Neuronal stem cell (in vitro differentiated cells): ENCODE results near the gene SOAT2.

Experiments used
- DNase-seq: peaks from one replicate; pipeline ENCODE4 v3.0.0-alpha.2; 2013; ENCODE audit warnings: low spot score
- H2AFZ ChIP-seq: one replicate; pipeline ENCODE4 v1.6.1; 2013; ENCODE audit warnings: mild to moderate bottlenecking, low read length, inconsistent platforms
- H2AK5ac ChIP-seq: 2 replicates; pipeline ENCODE4 v1.6.1; 2013; ENCODE audit warnings: low read depth, mild to moderate bottlenecking, inconsistent platforms, low read length, moderate library complexity, mixed read lengths
- H2BK120ac ChIP-seq: 2 replicates; pipeline ENCODE4 v1.6.1; 2013; ENCODE audit warnings: low read depth, mild to moderate bottlenecking, inconsistent platforms, low read length, moderate library complexity, mixed read lengths
- H2BK12ac ChIP-seq: one replicate; pipeline ENCODE4 v1.6.1; 2013; ENCODE audit warnings: low read length, inconsistent platforms
- H2BK15ac ChIP-seq: 2 replicates; pipeline ENCODE4 v1.6.1; 2013; ENCODE audit warnings: mild to moderate bottlenecking, low read length, inconsistent platforms, mixed read lengths
- H2BK5ac ChIP-seq: one replicate; pipeline ENCODE4 v1.6.1; 2013; ENCODE audit warnings: inconsistent platforms, mild to moderate bottlenecking, low read length, moderate library complexity
- H3K14ac ChIP-seq: one replicate; pipeline ENCODE4 v1.6.1; 2013; ENCODE audit warnings: low read length, inconsistent platforms
- H3K18ac ChIP-seq: 2 replicates; pipeline ENCODE4 v1.6.1; 2013; ENCODE audit warnings: low read length, inconsistent platforms
- H3K23ac ChIP-seq: 2 replicates; pipeline ENCODE4 v1.6.1; 2013; ENCODE audit warnings: low read depth, mild to moderate bottlenecking, mixed read lengths, low read length, inconsistent platforms; ENCODE audit not compliant: poor library complexity
- H3K27ac ChIP-seq: replicated peaks from 3 replicates; pipeline ENCODE4 v1.5.1; 2013; ENCODE audit warnings: low read length, inconsistent platforms
- H3K27me3 ChIP-seq, 3 experiments: 2 replicates each; pipeline ENCODE4 v1.6.1; 2013; ENCODE audit warnings: low read length in 3 of 3, mild to moderate bottlenecking in 2 of 3, inconsistent platforms in 1 of 3, low read depth in 1 of 3, mixed read lengths in 1 of 3, moderate library complexity in 1 of 3; ENCODE audit not compliant: control insufficient read depth in 3 of 3, insufficient read depth in 3 of 3
- H3K36me3 ChIP-seq, 2 donors: replicated peaks in 1 of 2; 2 replicates each; pipeline ENCODE4 v1.6.1; 2013; ENCODE audit warnings: low read length in 2 of 2; ENCODE audit not compliant: control insufficient read depth in 2 of 2, insufficient read depth in 2 of 2
- H3K4ac ChIP-seq: 2 replicates; pipeline ENCODE4 v1.6.1; 2013; ENCODE audit warnings: inconsistent platforms, mild to moderate bottlenecking, low read length, moderate library complexity
- H3K4me1 ChIP-seq, 2 donors: 1 replicate in 1 of 2; 2 replicates in 1 of 2; pipeline ENCODE4 v1.6.1; 2013; ENCODE audit warnings: low read length in 2 of 2, low read depth in 1 of 2; ENCODE audit not compliant: control insufficient read depth in 2 of 2, insufficient read depth in 1 of 2
- H3K4me2 ChIP-seq: one replicate; pipeline ENCODE4 v1.6.1; 2013; ENCODE audit warnings: mild to moderate bottlenecking, low read length, inconsistent platforms; ENCODE audit not compliant: insufficient read depth, poor library complexity, severe bottlenecking
- H3K4me3 ChIP-seq, 2 donors: 2 replicates each; pipeline ENCODE4 v1.5.1; 2013; ENCODE audit warnings: low read length in 2 of 2, mild to moderate bottlenecking in 2 of 2, inconsistent platforms in 1 of 2, moderate library complexity in 1 of 2
- H3K79me1 ChIP-seq: one replicate; pipeline ENCODE4 v1.6.1; 2013; ENCODE audit warnings: low read depth, mild to moderate bottlenecking, inconsistent platforms, low read length, moderate library complexity
- H3K9ac ChIP-seq: one replicate; pipeline ENCODE4 v1.6.1; 2013; ENCODE audit warnings: mild to moderate bottlenecking, low read depth, low read length, inconsistent platforms; ENCODE audit not compliant: poor library complexity
- H3K9me3 ChIP-seq, 2 donors: replicated peaks in 1 of 2; 2 replicates each; pipeline versions ENCODE3 to v1.6.1; 2013; ENCODE audit warnings: low read length in 2 of 2, mild to moderate bottlenecking in 2 of 2, inconsistent platforms in 1 of 2, low read depth in 1 of 2, mixed read lengths in 1 of 2, moderate library complexity in 1 of 2; ENCODE audit not compliant: control insufficient read depth in 2 of 2, insufficient read depth in 1 of 2
- H4K8ac ChIP-seq: one replicate; pipeline ENCODE4 v1.6.1; 2013; ENCODE audit warnings: low read depth, mild to moderate bottlenecking, inconsistent platforms, low read length, moderate library complexity
- H4K91ac ChIP-seq: one replicate; pipeline ENCODE4 v1.6.1; 2013; ENCODE audit warnings: low read length, low read depth, mild to moderate bottlenecking, inconsistent platforms; ENCODE audit not compliant: poor library complexity
- WGBS, 2 donors: extraction: QIAGEN DNeasy Blood & Tissue Kit; methylation state at CpG; one replicate each; pipeline ENCODE4 v1.1.7; 2013; ENCODE audit warnings: missing lambda C conversion rate in 2 of 2, mixed read lengths in 1 of 2; ENCODE audit not compliant: insufficient read length in 2 of 2, insufficient replicate concordance in 1 of 2; ENCODE audit errors: extremely low coverage in 2 of 2; 5-methylcytosine and 5-hydroxymethylcytosine counted together

Gene SOAT2

DNA sequence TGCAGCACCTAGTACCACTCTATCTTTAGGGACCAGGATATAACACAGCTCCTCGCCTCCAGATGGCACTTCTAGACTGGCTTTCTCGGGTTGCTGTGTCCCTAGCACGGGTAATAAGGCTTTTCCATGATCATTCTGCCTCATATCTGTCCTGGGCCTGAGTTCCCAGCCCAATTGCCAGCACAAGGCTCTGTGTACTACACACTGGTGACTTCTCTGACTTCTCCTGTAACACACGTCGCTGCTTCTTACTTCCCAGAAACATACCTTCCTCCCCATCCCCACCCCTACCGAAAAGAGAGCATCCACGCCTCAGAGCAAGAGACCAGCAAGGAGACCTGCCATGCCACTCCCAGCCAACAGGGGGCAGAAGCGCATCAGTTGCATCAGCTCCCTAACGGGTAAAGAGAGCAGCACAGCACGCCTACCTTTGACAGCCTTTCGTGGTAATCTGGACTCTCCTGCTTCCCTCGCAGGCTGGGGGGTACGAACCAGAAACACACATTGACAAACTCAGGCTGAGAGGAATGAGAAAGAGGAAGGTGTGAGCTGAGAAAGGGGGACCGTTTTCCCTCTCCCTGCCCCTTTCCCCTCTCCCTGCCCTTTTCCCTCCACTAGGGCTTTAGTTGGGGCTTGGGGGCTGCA lies 56.0 kb downstream of the SOAT2 start:
- Histone ChIP-seq H3K9ac (peak overlapping the region; percentile 64), H3K23ac (no peak overlapping the region), H3K27ac (no peak overlapping the region), H3K18ac (no peak overlapping the region), H3K36me3 (no peaks in the 10 kb centered on the region), H3K4me1 (peaks cover 0 to 2% of the 10 kb centered on the region in 2 donors), H3K4me2 (no peak overlapping the region), H3K79me1 (no peaks in the 10 kb centered on the region), H3K27me3 (no peaks in the 10 kb centered on the region), H3K14ac (no peak overlapping the region), H2BK15ac (no peak overlapping the region), H3K9me3 (peaks cover 0 to 3% of the 10 kb centered on the region in 2 donors), H3K4me3 (no peak overlapping the region), H4K8ac (no peak overlapping the region), H3K4ac (no peak overlapping the region), H2AFZ (peak overlapping the region; percentile 78), H2BK120ac (no peak overlapping the region), H2BK5ac (no peak overlapping the region), H2BK12ac (peak overlapping the region; percentile 68), H4K91ac (no peak overlapping the region), H2AK5ac (no peak overlapping the region)
- no CpG with 5 or more reads among the region's 14 CpGs for WGBS, 2 donors
- DNase-seq: peak; percentile 74

DNA sequence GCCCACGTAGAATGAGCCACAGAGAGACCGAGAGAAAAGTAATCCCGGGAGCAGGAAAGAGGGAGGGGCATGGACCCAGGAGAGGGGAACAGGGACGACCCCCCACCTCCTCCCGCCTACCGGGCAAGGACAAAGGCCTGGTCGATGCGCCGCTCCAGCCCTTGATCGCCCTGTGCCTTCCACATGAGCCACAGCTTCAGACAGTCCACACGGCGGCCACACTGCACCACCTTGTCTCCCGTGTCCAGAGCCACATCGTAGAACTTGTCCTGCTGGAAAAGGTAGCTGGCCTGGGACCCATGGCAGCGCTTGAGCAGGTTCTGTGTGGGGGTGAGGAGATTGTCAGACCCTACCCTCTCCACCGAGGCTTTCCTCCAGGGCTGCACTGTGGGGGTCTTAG lies 56.7 kb downstream of the SOAT2 start:
- H2BK15ac ChIP-seq: no peak overlapping the region
- no peak overlapping the region for H3K4ac ChIP-seq
- peak overlapping the region in 1 of 2 donors; percentile 52 for H3K4me3 ChIP-seq
- H3K18ac ChIP-seq: peak overlapping the region; percentile 22
- no peak overlapping the region for H3K23ac ChIP-seq
- H3K9me3 ChIP-seq: peaks cover 0 to 3% of the 10 kb centered on the region in 2 donors
- H2BK5ac ChIP-seq: no peak overlapping the region
- H3K36me3 ChIP-seq: no peaks in the 10 kb centered on the region
- H2BK120ac ChIP-seq: no peak overlapping the region
- peak overlapping the region; percentile 26 for H2BK12ac ChIP-seq
- WGBS, 2 donors: no CpG with 5 or more reads among the region's 16 CpGs
- no peak overlapping the region for H4K8ac ChIP-seq
- no peak overlapping the region for H2AK5ac ChIP-seq
- DNase-seq: no peak
- no peak overlapping the region for H3K14ac ChIP-seq
- H3K4me2 ChIP-seq: no peak overlapping the region
- peak overlapping the region; percentile 78 for H2AFZ ChIP-seq
- H3K4me1 ChIP-seq: peaks cover 0 to 2% of the 10 kb centered on the region in 2 donors
- no peaks in the 10 kb centered on the region for H3K27me3 ChIP-seq
- H4K91ac ChIP-seq: no peak overlapping the region
- H3K27ac ChIP-seq: no peak overlapping the region
- no peak overlapping the region for H3K9ac ChIP-seq
- no peaks in the 10 kb centered on the region for H3K79me1 ChIP-seq

DNA sequence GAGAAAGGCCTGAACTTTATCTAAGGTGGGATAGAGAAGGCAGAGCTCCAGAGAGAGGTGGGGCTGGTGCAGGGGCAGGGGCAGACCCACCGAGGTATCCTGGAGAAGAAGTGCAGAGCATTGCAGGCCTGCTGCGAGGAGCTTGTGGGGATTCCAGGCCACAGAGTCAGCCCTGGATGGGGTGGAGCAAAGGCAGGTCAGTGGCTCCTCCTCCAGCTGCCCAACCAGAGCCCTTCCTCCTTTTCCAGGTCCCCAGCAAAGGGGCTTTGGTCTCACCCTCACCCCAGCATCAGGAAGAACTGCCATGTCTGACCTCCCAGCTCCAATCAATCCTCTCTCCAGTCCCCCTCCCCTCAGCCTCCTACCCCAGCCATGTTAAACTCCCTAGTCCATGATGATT lies 57.4 kb downstream of the SOAT2 start:
- Histone ChIP-seq H3K4me2 (no peak overlapping the region), H3K9me3 (peaks cover 0 to 3% of the 10 kb centered on the region in 2 donors), H3K23ac (no peak overlapping the region), H3K4me1 (peaks cover 0 to 2% of the 10 kb centered on the region in 2 donors), H3K79me1 (no peaks in the 10 kb centered on the region), H3K9ac (no peak overlapping the region), H2AK5ac (no peak overlapping the region), H2BK5ac (no peak overlapping the region), H3K4me3 (no peak overlapping the region), H3K27me3 (no peaks in the 10 kb centered on the region), H2BK15ac (no peak overlapping the region), H3K27ac (no peak overlapping the region), H2AFZ (no peak overlapping the region), H3K4ac (no peak overlapping the region), H3K18ac (no peak overlapping the region), H3K14ac (no peak overlapping the region), H2BK120ac (no peak overlapping the region), H2BK12ac (no peak overlapping the region), H3K36me3 (no peaks in the 10 kb centered on the region), H4K8ac (no peak overlapping the region), H4K91ac (no peak overlapping the region)
- no peak for DNase-seq
- no CpG with 5 or more reads among the region's 2 CpGs for WGBS, 2 donors

DNA sequence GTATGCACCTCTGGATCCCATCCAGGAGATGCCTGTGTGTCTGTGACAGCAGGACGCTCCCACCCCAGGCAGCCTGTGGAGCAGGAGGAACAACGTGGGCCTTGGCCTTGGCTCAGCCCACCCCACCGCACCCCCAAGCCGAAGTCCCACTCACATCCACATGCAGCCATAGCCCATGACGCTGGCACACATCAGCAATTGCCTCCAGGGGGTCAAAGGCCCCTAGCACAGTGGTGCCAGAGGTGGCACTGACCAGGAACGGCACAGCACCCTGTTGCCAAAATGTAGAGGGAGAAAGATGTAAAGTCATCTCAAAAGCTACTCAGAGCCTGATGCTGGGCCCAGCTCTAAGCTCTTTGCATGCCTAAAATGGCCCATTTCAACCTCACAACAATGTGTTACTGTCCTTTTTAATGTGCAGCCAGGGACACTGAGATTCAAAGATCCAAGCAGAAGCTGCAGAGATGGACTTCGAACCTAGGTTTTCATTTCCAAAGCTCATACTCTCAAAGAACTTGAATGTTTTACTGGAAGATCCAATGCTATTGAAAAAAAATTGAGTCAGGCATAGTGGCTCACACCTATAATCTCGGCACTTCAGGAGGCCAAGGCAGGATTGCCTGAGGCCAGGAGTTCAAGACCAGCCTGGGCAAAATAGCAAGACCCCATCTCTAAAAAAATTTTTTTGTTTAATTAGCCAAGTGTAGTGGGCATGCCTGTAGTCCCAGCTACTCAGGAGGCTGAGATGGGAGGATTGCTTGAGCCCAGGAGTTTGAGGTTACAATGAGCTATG lies 58.0 kb downstream of the SOAT2 start:
- H2AFZ ChIP-seq: no peak overlapping the region
- no peak overlapping the region for H4K91ac ChIP-seq
- no peak overlapping the region for H3K4ac ChIP-seq
- no peak overlapping the region for H3K18ac ChIP-seq
- no peak overlapping the region for H2AK5ac ChIP-seq
- H2BK120ac ChIP-seq: no peak overlapping the region
- no peaks in the 10 kb centered on the region for H3K36me3 ChIP-seq
- no peak for DNase-seq
- H2BK5ac ChIP-seq: no peak overlapping the region
- H3K23ac ChIP-seq: peak overlapping the region; percentile 58
- no peak overlapping the region for H3K4me2 ChIP-seq
- H2BK12ac ChIP-seq: no peak overlapping the region
- WGBS, 2 donors: no CpG with 5 or more reads among the region's 8 CpGs
- no peak overlapping the region for H3K9ac ChIP-seq
- H3K4me3 ChIP-seq: no peak overlapping the region
- H2BK15ac ChIP-seq: no peak overlapping the region
- no peaks in the 10 kb centered on the region for H3K79me1 ChIP-seq
- no peak overlapping the region for H3K14ac ChIP-seq
- no peak overlapping the region for H4K8ac ChIP-seq
- H3K27me3 ChIP-seq: no peaks in the 10 kb centered on the region
- H3K4me1 ChIP-seq: peaks cover 0 to 2% of the 10 kb centered on the region in 2 donors
- no peak overlapping the region for H3K27ac ChIP-seq
- peaks cover 0 to 3% of the 10 kb centered on the region in 2 donors for H3K9me3 ChIP-seq
